Epidermal melanocyte (primary cell): ENCODE measurements around the gene PICALM.
A peak's percentile ranks its signal among the peaks of the same experiment; 100 is the strongest.

ENCODE experiments used
- DNase-seq: peaks from one replicate; pipeline ENCODE4 v3.0.0; 2011; ENCODE audit warnings: low spot score; ENCODE audit not compliant: insufficient read length

The PICALM gene

DNA sequence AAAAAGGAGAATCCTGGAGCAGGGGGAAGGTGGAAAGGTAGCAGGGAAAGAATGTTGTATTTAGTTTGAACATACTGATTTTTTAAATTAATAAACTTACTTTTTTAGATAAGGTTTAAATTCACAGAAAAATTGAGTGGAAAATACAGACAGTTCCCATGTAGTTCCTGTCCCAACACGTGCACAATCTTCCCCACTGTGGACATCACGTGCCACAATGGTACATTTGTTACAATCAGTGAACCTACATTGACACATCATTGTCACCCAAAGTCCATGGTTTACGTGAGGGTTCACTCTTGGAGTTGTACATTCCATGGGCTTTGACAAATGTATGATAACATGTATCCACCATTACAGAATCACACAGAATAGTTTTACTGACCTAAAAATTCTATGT, 10.5 kb upstream of the PICALM start:
- DNase-seq = no peak

DNA sequence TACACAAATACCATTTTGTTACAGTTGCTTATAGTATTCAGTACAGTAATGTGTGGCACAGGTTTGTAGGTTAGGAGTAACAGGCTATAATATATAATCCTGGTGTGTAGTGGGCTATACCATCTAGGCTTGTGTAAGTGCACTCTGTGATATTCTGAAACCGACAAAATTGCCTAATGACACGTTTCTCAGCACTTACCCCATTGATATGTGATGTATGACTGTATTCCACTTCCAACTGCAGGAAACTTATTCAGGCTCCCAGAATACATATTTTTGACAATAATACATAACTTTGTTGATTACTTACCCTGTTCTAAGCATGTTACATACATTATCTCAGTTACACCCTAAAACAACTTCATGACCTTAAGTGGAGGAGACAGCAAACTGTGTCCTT, 5.1 kb upstream of the PICALM start:
- no peak for DNase-seq

GRCh38 chr11:86072211-86072610, 3.3 kb upstream of the PICALM start:
- no peak for DNase-seq

- no peak for DNase-seq
Measured at GRCh38 chr11:86070142-86071056, 1.5 kb upstream of the PICALM start.

GRCh38 chr11:86069408-86070101, 671 bp upstream of the PICALM start:
- peak; percentile 50 for DNase-seq

DNA sequence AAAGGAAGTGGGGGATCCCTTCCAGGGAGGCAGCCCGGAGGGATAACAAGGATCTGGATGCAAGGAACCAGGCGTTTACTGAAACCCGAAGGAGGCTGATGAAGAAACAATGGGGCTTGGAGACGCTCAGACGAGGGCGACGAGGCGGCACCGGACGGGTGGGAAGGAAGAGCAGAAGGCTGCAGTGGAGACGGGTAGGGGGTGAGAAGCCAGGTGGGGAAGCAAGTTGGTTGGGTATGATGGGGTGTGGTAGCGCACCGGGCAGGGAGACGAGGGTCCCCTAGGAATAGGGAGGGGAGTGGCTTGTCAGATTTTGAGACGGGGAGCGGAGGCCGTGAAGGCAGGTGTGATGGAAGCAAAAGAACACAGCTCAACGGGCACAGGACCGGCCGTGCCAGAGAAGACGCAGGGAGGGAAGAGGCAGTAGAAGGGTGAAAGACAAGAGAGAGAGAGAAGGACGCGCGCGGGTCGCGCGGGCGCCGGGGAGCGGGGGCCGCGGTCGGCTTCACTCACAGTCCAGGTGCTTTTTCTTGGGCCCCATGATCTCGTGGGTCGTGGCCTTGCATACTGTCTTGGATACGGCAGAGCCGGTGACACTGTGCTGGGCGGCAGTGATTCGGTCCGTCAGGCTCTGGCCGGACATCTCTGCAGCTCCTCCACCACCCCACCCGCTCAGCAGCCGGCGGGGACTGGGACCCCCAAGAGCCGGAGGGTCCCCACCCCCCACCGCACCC, 579 bp downstream of the PICALM start:
- DNase-seq = no peak

DNA sequence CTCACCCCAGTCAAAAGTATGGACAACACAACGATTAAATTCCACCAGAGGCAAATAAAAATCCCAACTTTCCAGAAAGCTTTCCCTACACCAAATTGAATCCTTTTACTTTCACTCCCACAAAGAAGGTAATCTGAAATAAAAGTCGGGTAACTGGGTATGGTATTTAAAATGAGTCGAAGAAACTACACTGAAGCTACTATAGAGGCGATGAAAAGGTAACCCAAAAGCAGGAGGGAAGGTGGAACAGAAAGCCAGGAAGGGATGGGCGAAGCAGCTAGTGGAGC, 1.1 kb downstream of the PICALM start:
- no peak for DNase-seq

GRCh38 chr11:86067009-86067850, 1.7 kb downstream of the PICALM start:
- DNase-seq = no peak

DNA sequence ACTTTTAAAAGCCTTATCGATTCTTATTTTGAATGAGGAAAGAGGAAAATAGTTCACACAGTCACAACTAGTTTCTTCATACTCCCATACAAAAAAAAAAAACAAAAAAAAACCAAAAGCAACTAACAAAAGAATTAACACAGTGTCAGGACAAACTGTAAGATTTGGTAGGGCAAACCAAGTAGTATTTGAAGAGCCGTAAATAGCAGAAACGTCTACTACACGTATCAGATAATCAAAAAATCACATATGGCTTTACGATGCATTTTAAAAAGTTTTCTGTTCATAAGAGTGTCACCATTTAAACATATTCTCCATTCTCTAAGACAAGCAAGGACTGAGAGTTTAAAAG, 2.3 kb downstream of the PICALM start:
- no peak for DNase-seq

GRCh38 chr11:86066033-86066432, 2.9 kb downstream of the PICALM start:
- DNase-seq = no peak

GRCh38 chr11:86064220-86064803, 4.6 kb downstream of the PICALM start:
- no peak for DNase-seq

DNA sequence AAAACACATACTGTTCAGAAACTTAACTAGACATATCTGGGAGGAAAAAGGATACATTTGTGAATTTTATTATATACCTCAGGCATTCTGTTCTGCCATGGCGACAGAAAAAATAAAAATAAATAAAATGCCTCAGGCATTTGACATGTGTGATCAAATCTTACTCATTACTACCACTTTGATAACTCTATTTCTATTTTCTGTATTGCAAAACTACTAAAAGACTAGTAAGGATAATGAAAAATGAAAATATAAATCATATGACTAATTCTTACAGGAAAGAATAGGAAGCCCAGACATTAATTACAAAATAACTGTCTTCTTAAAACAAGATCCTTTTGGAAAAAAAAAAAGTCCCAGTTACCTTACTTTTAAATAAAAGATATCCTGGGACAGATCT, 5.3 kb downstream of the PICALM start:
- no peak for DNase-seq

GRCh38 chr11:86062719-86063118, 6.2 kb downstream of the PICALM start:
- DNase-seq = no peak

GRCh38 chr11:86061483-86062205, 7.2 kb downstream of the PICALM start:
- no peak for DNase-seq

GRCh38 chr11:86060544-86060943, 8.3 kb downstream of the PICALM start:
- no peak for DNase-seq

DNA sequence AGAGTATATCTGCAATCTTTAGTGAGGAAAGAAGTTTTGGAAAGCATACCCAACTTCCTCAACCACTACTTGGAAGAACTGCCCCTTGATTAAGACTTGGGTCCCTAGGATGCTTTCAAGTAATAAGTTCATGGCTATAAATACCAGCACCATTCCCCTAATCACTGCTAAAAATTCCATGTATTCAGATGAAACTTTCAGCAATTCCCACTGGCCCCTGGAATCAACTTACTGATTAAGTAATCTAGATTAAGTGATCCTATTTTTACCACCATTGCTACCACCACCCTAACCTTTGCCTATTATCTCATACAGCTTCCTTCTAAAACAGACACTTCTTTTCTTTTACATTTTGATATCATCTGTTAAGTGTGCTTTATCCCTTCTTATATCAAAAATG, 10.5 kb downstream of the PICALM start:
- DNase-seq = no peak

GRCh38 chr11:86056351-86056854, 12.5 kb downstream of the PICALM start:
- DNase-seq = no peak

GRCh38 chr11:86052693-86053641, 15.9 kb downstream of the PICALM start:
- DNase-seq = no peak

DNA sequence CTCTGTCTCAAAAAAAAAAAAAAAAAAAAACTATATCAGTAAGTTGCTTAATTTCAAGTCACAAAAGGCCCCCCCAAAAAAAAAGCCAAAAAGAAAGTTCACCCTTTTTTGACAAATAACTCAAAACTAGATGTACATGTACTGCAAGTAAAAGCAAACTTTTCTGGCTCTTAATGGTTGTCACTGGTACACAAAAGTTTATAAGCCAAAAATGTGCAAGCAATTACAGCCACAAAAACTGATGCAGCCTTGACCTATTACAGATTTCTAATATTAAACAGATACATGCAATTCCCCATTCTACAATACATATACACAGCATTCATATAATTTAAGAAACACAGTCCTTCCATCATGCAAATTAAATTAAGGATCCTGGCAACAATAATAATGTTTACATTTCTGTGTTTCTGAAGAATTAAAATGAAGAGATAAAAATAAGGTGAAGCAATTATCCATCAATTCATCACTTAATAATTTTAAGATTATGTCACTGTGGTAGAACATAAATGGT, 18.6 kb downstream of the PICALM start:
- DNase-seq = no peak
